K562 (cell line): Measurements from ENCODE around the gene KCND2. TPM values are rescaled to one million over a fixed set of nuclear protein-coding genes. Genes with fewer than 3 reads are reported as not detected.

Source experiments
- ATAC-seq: fragments of 200-7000 bp; cut with Tn5 transposase; 3 replicates; pipeline ENCODE4 v1.9.1; 2020; ENCODE audit warnings: moderate library complexity
- BruUV-seq: library from RNA; stranded (reverse); fragments of 400-500 nt; replicated peaks from 2 replicates; lab custom pipeline; 2021; lab: Mats Ljungman, UMichigan
- CTCF ChIA-PET: fragments of 300-600 bp; formaldehyde crosslinking; extraction: SDS; loops from one replicate; lab custom pipeline; 2021; ENCODE audit warnings: low intra/inter-chr PET ratio; lab: Yijun Ruan, JAX
- POLR2A ChIA-PET: fragments of 300-600, 350-650 bp; sonication (Branson Sonifier 250); formaldehyde crosslinking; extraction: SDS; loops from one replicate; lab custom pipeline; 2021; ENCODE audit warnings: antibody characterized with exemption, inconsistent platforms; lab: Yijun Ruan, JAX
- DNase-seq, 4 experiments: peaks; one replicate each; pipeline versions ENCODE4 v3.0.0 to v3.0.0-alpha.2; 2011 to 2018; ENCODE audit warnings: low spot score in 3 of 4, mixed read lengths in 3 of 4; ENCODE audit errors: extremely low read depth in 1 of 4
- FAIRE-seq: peaks from 2 replicates; lab custom pipeline; 2011; peaks lifted over from hg19 to GRCh38; lab: Jason Lieb, UNC
- H2AFZ ChIP-seq: 2 replicates; pipeline ENCODE4 v1.6.0; 2011; ENCODE audit warnings: low read depth, low read length, control low read depth, inconsistent platforms
- H3K27ac ChIP-seq: fragments of 200-600 bp; 3 replicates; pipeline ENCODE4 v1.8.0; 2011; ENCODE audit warnings: low read depth, mild to moderate bottlenecking, control low read depth, inconsistent platforms, low read length, moderate library complexity, mixed read lengths; ENCODE audit errors: extremely low read depth
- H3K27me3 ChIP-seq, 2 experiments: fragments of 300-600 bp in 1 of 2; 2 replicates in 1 of 2; 3 replicates in 1 of 2; pipeline versions ENCODE4 v1.6.0 to v1.8.0; 2011; ENCODE audit warnings: inconsistent platforms in 2 of 2, low read length in 2 of 2, mild to moderate bottlenecking in 1 of 2, mixed read lengths in 1 of 2, moderate library complexity in 1 of 2; ENCODE audit not compliant: control insufficient read depth in 2 of 2, insufficient read depth in 2 of 2
- H3K36me3 ChIP-seq: fragments of 300-600 bp; 3 replicates; pipeline ENCODE4 v1.8.0; 2011; ENCODE audit warnings: mild to moderate bottlenecking, low read length, inconsistent platforms; ENCODE audit not compliant: control insufficient read depth, insufficient read depth
- H3K4me1 ChIP-seq, 2 experiments: fragments of 200-600 bp in 1 of 2; replicated peaks in 1 of 2; 2 replicates in 1 of 2; 3 replicates in 1 of 2; pipeline versions ENCODE4 v1.5.1 to v1.8.0; 2011; ENCODE audit warnings: inconsistent platforms in 2 of 2, low read length in 2 of 2, mild to moderate bottlenecking in 1 of 2, mixed read lengths in 1 of 2, moderate library complexity in 1 of 2; ENCODE audit not compliant: control insufficient read depth in 2 of 2, insufficient read depth in 2 of 2
- H3K4me2 ChIP-seq: 2 replicates; pipeline ENCODE4 v1.6.1; 2011; ENCODE audit warnings: low read length, control low read depth, inconsistent platforms, mixed read lengths; ENCODE audit not compliant: insufficient read depth
- H3K4me3 ChIP-seq: fragments of 200-600 bp; sonication (generic), shearing (Covaris generic); 2 replicates; pipeline ENCODE4 v1.5.1; 2016; ENCODE audit warnings: control low read depth, inconsistent platforms
- H3K79me2 ChIP-seq: fragments of 200-600 bp; 3 replicates; pipeline ENCODE4 v1.8.0; 2011; ENCODE audit warnings: low read length, inconsistent platforms; ENCODE audit not compliant: control insufficient read depth, insufficient read depth
- H3K9ac ChIP-seq, 2 experiments: 2 replicates each; pipeline versions ENCODE4 v1.6.0 to v1.6.1; 2011; ENCODE audit warnings: low read depth in 2 of 2, low read length in 2 of 2, control low read depth in 1 of 2, inconsistent platforms in 1 of 2, mild to moderate bottlenecking in 1 of 2, mixed read lengths in 1 of 2; ENCODE audit not compliant: insufficient read depth in 1 of 2
- H3K9me1 ChIP-seq: one replicate; pipeline ENCODE4 v1.6.0; 2011; ENCODE audit warnings: inconsistent platforms, mild to moderate bottlenecking, low read length, moderate library complexity; ENCODE audit not compliant: control insufficient read depth, insufficient read depth
- H3K9me3 ChIP-seq: replicated peaks from 2 replicates; pipeline ENCODE4 v1.5.1; 2011; ENCODE audit warnings: low read depth, low read length, inconsistent platforms; ENCODE audit not compliant: control insufficient read depth, insufficient read depth
- H4K20me1 ChIP-seq: replicated peaks from 2 replicates; pipeline ENCODE4 v1.6.1; 2011; ENCODE audit warnings: low read length, inconsistent platforms, mixed read lengths; ENCODE audit not compliant: control insufficient read depth, insufficient read depth
- CEBPG ChIP-seq, 3 experiments: fragments of 200-800 bp in 1 of 3; sonication (Bioruptor generic) in 1 of 3; sonication (generic) in 1 of 3; formaldehyde crosslinking in 1 of 3; IDR thresholded peaks in 2 of 3; conservative IDR thresholded peaks in 1 of 3; 2 replicates each; pipeline versions ENCODE4 v1.6.1 to v1.8.0; 2016 to 2022; ENCODE audit warnings: missing compliant biosample characterization in 2 of 3, missing genetic modification characterization in 2 of 3, mild to moderate bottlenecking in 1 of 3, missing genetic modification reagents in 1 of 3
- CHCHD3 ChIP-seq: fragments of 250-450 bp; sonication (Bioruptor Pico); IDR thresholded peaks from 2 replicates; pipeline ENCODE4 v2.1.2; 2022; ENCODE audit warnings: mild to moderate bottlenecking
- CREB3 ChIP-seq: fragments of 450-650 bp; conservative IDR thresholded peaks from 2 replicates; pipeline ENCODE4 v1.6.1; 2016; ENCODE audit warnings: missing genetic modification characterization, low read depth, mild to moderate bottlenecking, missing compliant biosample characterization, moderate library complexity
- DIDO1 ChIP-seq: fragments of 450-650 bp; IDR thresholded peaks from 2 replicates; pipeline ENCODE4 v1.6.1; 2016; ENCODE audit warnings: low read depth, missing biosample characterization, missing genetic modification characterization
- ELK1 ChIP-seq: sonication (generic); formaldehyde crosslinking; IDR thresholded peaks from 2 replicates; pipeline ENCODE4 v1.8.1; 2022; ENCODE audit warnings: missing genetic modification reagents
- FOXP1 ChIP-seq: sonication (generic); formaldehyde crosslinking; IDR thresholded peaks from 2 replicates; pipeline ENCODE4 v1.8.0; 2022; ENCODE audit warnings: mild to moderate bottlenecking, missing genetic modification reagents
- IRF2 ChIP-seq: sonication (generic); formaldehyde crosslinking; IDR thresholded peaks from 2 replicates; pipeline ENCODE4 v1.8.1; 2022; ENCODE audit warnings: mild to moderate bottlenecking, missing genetic modification reagents
- LARP7 ChIP-seq: fragments of 450-650 bp; IDR thresholded peaks from 2 replicates; pipeline ENCODE4 v1.6.1; 2016
- MBD2 ChIP-seq: sonication (generic); IDR thresholded peaks from 2 replicates; pipeline ENCODE4 v1.6.1; 2016; ENCODE audit warnings: low read depth, borderline replicate concordance
- PML ChIP-seq: IDR thresholded peaks from 2 replicates; pipeline ENCODE4 v1.6.1; 2012; ENCODE audit warnings: low read length, inconsistent platforms
- RERE ChIP-seq: sonication (generic); formaldehyde crosslinking; IDR thresholded peaks from 2 replicates; pipeline ENCODE4 v1.8.0; 2023; ENCODE audit warnings: missing genetic modification reagents, mild to moderate bottlenecking, borderline replicate concordance
- SMC3 ChIP-seq: conservative IDR thresholded peaks from 2 replicates; pipeline ENCODE4 v1.6.1; 2011; ENCODE audit warnings: low read depth, low read length, improper control_type of control experiment; ENCODE audit not compliant: insufficient read depth
- TGIF2 ChIP-seq: sonication (generic); formaldehyde crosslinking; IDR thresholded peaks from 2 replicates; pipeline ENCODE4 v1.8.1; 2022; ENCODE audit warnings: mild to moderate bottlenecking, missing genetic modification reagents, moderate library complexity
- ZNF140 ChIP-seq: fragments of 250-450 bp; sonication (Bioruptor Pico); IDR thresholded peaks from 2 replicates; pipeline ENCODE4 v1.8.0; 2021; ENCODE audit warnings: moderate library complexity, mild to moderate bottlenecking, inconsistent platforms
- ZNF212 ChIP-seq: fragments of 450-650 bp; formaldehyde crosslinking; IDR thresholded peaks from 2 replicates; pipeline ENCODE4 v1.4.0; 2020; ENCODE audit warnings: mild to moderate bottlenecking
- ZNF778 ChIP-seq: fragments of 450-650 bp; formaldehyde crosslinking; IDR thresholded peaks from 2 replicates; pipeline ENCODE4 v1.4.0; 2020; ENCODE audit warnings: mild to moderate bottlenecking, moderate library complexity
- WGBS: fragments of 100-300 bp; shearing (Covaris generic); methylation state at CpG from one replicate; pipeline ENCODE4 v1.1.6; 2016; ENCODE audit warnings: low coverage, mixed read lengths; ENCODE audit not compliant: insufficient coverage; ENCODE audit errors: missing lambda C conversion rate; 5-methylcytosine and 5-hydroxymethylcytosine counted together
- in situ Hi-C: fragments of 300-500 bp; cut with MboI; formaldehyde crosslinking; loops from 4 replicates; pipeline ENCODE4 v1.15.0; 2018; ENCODE audit warnings: inconsistent platforms, mixed read lengths
- intact Hi-C: fragments of 100-400 bp; cut with micrococcal nuclease; formaldehyde crosslinking; loops from 2 replicates; pipeline ENCODE4 v1.14.2; 2022
- polyA plus RNA-seq, 8 experiments: library from polyadenylated mRNA; depleted of rRNA in 4 of 8; stranded (reverse) in 5 of 8; unstranded in 3 of 8; fragments of >200 nt; fragmentation: Nextera tagmentation in 2 of 8; fragmentation: Illumina TruSeq in 1 of 8; extraction: Ambion mirVana in 2 of 8; extraction: Trizol in 1 of 8; gene quantifications; 2 replicates each; pipeline versions ENCODE4 v1.2.1 to v1.2.3, GENCODE V29; 2011 to 2014; ENCODE audit warnings: inconsistent platforms in 1 of 8, missing spikeins in 1 of 8
- total RNA-seq, 7 experiments: library from RNA; depleted of rRNA in 6 of 7; stranded (reverse); fragments of >200 nt in 6 of 7; fragmentation: Illumina TruSeq in 2 of 7; extraction: Trizol in 2 of 7; gene quantifications; 2 replicates each; pipeline versions ENCODE4 v1.2.1 to v1.2.3, GENCODE V29; 2011 to 2021; ENCODE audit warnings: low replicate concordance in 1 of 7

Gene KCND2
- total and polyA plus RNA-seq, 9 of the 15 experiments (the other 6 are each of a cell fraction or from before 2014, with no cell fraction given): 0.03 to 0.12 TPM; not detected in 7

- H3K36me3 ChIP-seq: no peaks in the 10 kb centered on the region
- ATAC-seq: no peak
- TF ChIP-seq ZNF778 (CRISPR knock-in tag): no peak
- no peak for TF ChIP-seq CREB3
- TF ChIP-seq LARP7: no peak
- TF ChIP-seq SMC3: no peak
- no peak for TF ChIP-seq CHCHD3
- no peak for TF ChIP-seq CEBPG (CRISPR knock-in tag; IDR thresholded peaks at IDR 0.05)
- TF ChIP-seq CEBPG (tag; conservative IDR thresholded peaks at IDR 0.05 in 1 of 2, IDR thresholded peaks at IDR 0.05 in 1 of 2): no peak
- TF ChIP-seq TGIF2 (CRISPR knock-in tag): no peak
- TF ChIP-seq FOXP1: no peak
- no peak for TF ChIP-seq MBD2
- TF ChIP-seq ZNF140 (CRISPR knock-in tag): no peak
- no peak for TF ChIP-seq IRF2 (CRISPR knock-in tag)
- TF ChIP-seq ZNF212: no peak
- TF ChIP-seq PML: no peak
- TF ChIP-seq DIDO1 (tag): no peak
- no peak for TF ChIP-seq RERE (CRISPR knock-in tag)
- TF ChIP-seq ELK1: no peak
Observed at GRCh38 chr7:120241973-120242372, 31.0 kb upstream of the KCND2 start.

More at GRCh38 chr7:120241973-120242372, 31.0 kb upstream of the KCND2 start:
- DNase-seq: no peak
- Histone ChIP-seq H3K79me2 (no peaks in the 10 kb centered on the region), H3K9me1 (no peaks in the 10 kb centered on the region), H3K27me3 (no peaks in the 10 kb centered on the region), H4K20me1 (no peaks in the 10 kb centered on the region), H3K4me2 (no peak overlapping the region), H3K27ac (no peak overlapping the region), H3K4me3 (no peak overlapping the region), H3K9ac (no peak overlapping the region), H2AFZ (no peak overlapping the region), H3K9me3 (no peaks in the 10 kb centered on the region), H3K4me1 (no peaks in the 10 kb centered on the region)
- POLR2A ChIA-PET: no interaction called here
- in situ Hi-C loops (no loop called here), intact Hi-C loops (no loop called here)
- BruUV-seq: no TSS peak
- CTCF ChIA-PET: no interaction called here
- 0% methylated on average over 1 of the region's 1 CpG for WGBS
- no peak for FAIRE-seq
